HepG2 (cell line): ENCODE results near the gene SIRT7. TPM values are rescaled to one million over a fixed set of nuclear protein-coding genes. Genes with fewer than 3 reads are reported as not detected.

Source experiments
- ATM ChIP-seq: fragments of 450-650 bp; IDR thresholded peaks from 2 replicates; pipeline ENCODE4 v1.7.1; 2017; ENCODE audit warnings: mild to moderate bottlenecking, borderline replicate concordance
- CBX5 ChIP-seq: sonication (generic); formaldehyde crosslinking; IDR thresholded peaks from 2 replicates; pipeline ENCODE4 v1.4.0; 2020; ENCODE audit warnings: missing genetic modification reagents, borderline replicate concordance
- CEBPB ChIP-seq: IDR thresholded peaks from 2 replicates; pipeline ENCODE4 v1.6.1; 2011; ENCODE audit warnings: low read depth, low read length, improper control_type of control experiment, borderline replicate concordance
- ERF ChIP-seq: IDR thresholded peaks from 2 replicates; pipeline ENCODE4 v1.6.1; 2018; ENCODE audit warnings: missing biosample characterization, missing genetic modification reagents
- KDM3A ChIP-seq: IDR thresholded peaks from 2 replicates; pipeline ENCODE4 v1.6.1; 2018; ENCODE audit warnings: low read depth, missing compliant biosample characterization
- KDM5A ChIP-seq: fragments of 200-600 bp; sonication (generic); IDR thresholded peaks from 2 replicates; pipeline ENCODE4 v1.7.0; 2018; ENCODE audit warnings: antibody characterized with exemption, mild to moderate bottlenecking, low read length, borderline replicate concordance
- NFE2L2 ChIP-seq: fragments of 150-350 bp; IDR thresholded peaks from 2 replicates; pipeline ENCODE4 v1.6.1; 2014; ENCODE audit warnings: low read length
- PAX8 ChIP-seq: sonication (generic); formaldehyde crosslinking; IDR thresholded peaks from 2 replicates; pipeline ENCODE4 v1.8.0; 2022; ENCODE audit warnings: mild to moderate bottlenecking, missing genetic modification reagents, borderline replicate concordance
- XRCC5 ChIP-seq: fragments of 200-400 bp; formaldehyde crosslinking; optimal IDR thresholded peaks from 2 replicates; pipeline ENCODE3; 2017; ENCODE audit warnings: mild to moderate bottlenecking, low read length
- YEATS4 ChIP-seq: sonication (generic); formaldehyde crosslinking; IDR thresholded peaks from 2 replicates; pipeline ENCODE4 v1.4.0; 2020; ENCODE audit warnings: missing genetic modification reagents, borderline replicate concordance
- ZBTB1 ChIP-seq: sonication (generic); formaldehyde crosslinking; IDR thresholded peaks from 2 replicates; pipeline ENCODE4 v1.4.0; 2020; ENCODE audit warnings: missing genetic modification reagents, borderline replicate concordance
- ZNF235 ChIP-seq: sonication (generic); formaldehyde crosslinking; IDR thresholded peaks from 2 replicates; pipeline ENCODE4 v1.8.1; 2023; ENCODE audit warnings: mild to moderate bottlenecking, missing genetic modification reagents, borderline replicate concordance
- ZNF468 ChIP-seq: sonication (generic); formaldehyde crosslinking; IDR thresholded peaks from 2 replicates; pipeline ENCODE4 v1.8.0; 2022; ENCODE audit warnings: mild to moderate bottlenecking, moderate library complexity, missing genetic modification reagents
- ZNF709 ChIP-seq: sonication (generic); formaldehyde crosslinking; IDR thresholded peaks from 2 replicates; pipeline ENCODE4 v1.5.0; 2020; ENCODE audit warnings: mild to moderate bottlenecking, missing genetic modification reagents
- ZNF883 ChIP-seq: sonication (generic); formaldehyde crosslinking; IDR thresholded peaks from 2 replicates; pipeline ENCODE4 v1.5.1; 2020; ENCODE audit warnings: mild to moderate bottlenecking, missing genetic modification reagents; ENCODE audit errors: not compliant biosample characterization
- ZSCAN25 ChIP-seq: sonication (generic); formaldehyde crosslinking; IDR thresholded peaks from 2 replicates; pipeline ENCODE4 v1.8.0; 2022; ENCODE audit warnings: mild to moderate bottlenecking, missing genetic modification reagents
- polyA plus RNA-seq, 8 experiments: library from polyadenylated mRNA; depleted of rRNA in 3 of 8; stranded (reverse) in 7 of 8; unstranded in 1 of 8; fragments of >200 nt; fragmentation: Illumina TruSeq in 4 of 8; extraction: Trizol in 4 of 8; gene quantifications; 2 replicates each; pipeline versions ENCODE4 v1.2.1 to v1.2.3, GENCODE V29; 2011 to 2016; ENCODE audit warnings: low read depth in 4 of 8, missing spikeins in 1 of 8, mixed read lengths in 1 of 8; ENCODE audit not compliant: insufficient read depth in 1 of 8
- total RNA-seq, 5 experiments: library from RNA; depleted of rRNA; stranded (reverse); fragments of >200 nt; fragmentation: Illumina TruSeq; extraction: Trizol; gene quantifications; 2 replicates each; pipeline ENCODE4 v1.2.3, GENCODE V29; 2016; ENCODE audit warnings: low read depth in 1 of 5
- TF ChIP-seq, protein P1 (sequence below): IDR thresholded peaks from 2 replicates; pipeline ENCODE4 v1.6.1; 2016; ENCODE audit warnings: mild to moderate bottlenecking
- TF ChIP-seq, protein P2 (sequence below): sonication (generic); formaldehyde crosslinking; IDR thresholded peaks from 2 replicates; pipeline ENCODE4 v1.4.0; 2020; ENCODE audit warnings: mild to moderate bottlenecking, missing genetic modification reagents
- TF ChIP-seq, protein P3 (sequence below): sonication (generic); formaldehyde crosslinking; IDR thresholded peaks from 2 replicates; pipeline ENCODE4 v1.4.0; 2020; ENCODE audit warnings: mild to moderate bottlenecking, missing genetic modification reagents, borderline replicate concordance
- TF ChIP-seq, protein P4 (sequence below): sonication (generic); formaldehyde crosslinking; IDR thresholded peaks from 2 replicates; pipeline ENCODE4 v1.4.0; 2020; ENCODE audit warnings: missing genetic modification reagents, borderline replicate concordance

The SIRT7 gene
- total and polyA plus RNA-seq, 2 of the 13 experiments (the other 11 are each of a cell fraction or from before 2014, with no cell fraction given) = 8.3 to 24.8 TPM

DNA sequence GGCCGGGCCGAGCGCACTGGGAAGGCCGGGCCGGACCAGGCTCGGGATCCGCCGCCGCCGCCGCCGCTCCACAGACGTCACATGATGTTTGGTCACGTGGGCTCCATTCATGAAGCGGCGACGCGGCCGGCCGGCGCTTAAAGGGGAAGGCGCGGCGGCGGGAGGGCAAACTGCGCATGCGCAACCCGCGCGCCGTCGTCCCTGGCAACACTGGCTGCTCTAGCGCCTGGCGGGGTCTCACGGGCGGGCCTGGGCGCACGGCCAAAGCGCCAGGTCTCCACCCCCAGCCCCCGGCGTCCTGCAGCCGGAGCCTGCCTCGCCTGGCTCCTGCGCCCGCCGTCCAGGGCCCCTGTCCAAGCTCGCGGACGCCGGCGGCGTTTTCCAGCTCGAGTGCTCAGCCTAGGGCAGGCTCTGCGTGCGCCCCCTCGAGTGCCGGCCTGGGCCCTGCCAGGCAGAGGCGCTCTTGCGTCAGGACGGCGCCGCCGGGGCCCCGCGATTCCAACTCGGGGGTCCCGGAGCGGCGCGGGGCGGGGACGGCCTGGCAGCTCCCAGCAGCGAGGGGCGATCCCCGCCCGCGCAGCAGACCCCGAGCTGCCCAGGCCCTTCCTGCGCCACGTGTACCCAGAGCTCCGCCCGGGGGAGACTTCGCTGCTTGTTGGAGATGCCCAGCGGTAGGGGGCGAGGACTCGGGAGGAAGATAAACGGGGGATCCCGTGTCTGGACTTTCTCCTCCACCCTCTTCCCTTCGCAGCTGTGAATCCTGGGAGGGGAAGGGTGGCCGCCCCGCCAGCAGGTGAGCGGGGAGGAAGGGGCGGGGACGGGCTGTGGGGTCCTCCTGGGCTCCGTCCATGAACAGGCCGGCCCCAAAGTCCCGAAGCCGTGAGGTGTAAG is 9.9 kb upstream of the SIRT7 start, which contains the start of gene MAFG (continued):
- TF ChIP-seq ZBTB1 (CRISPR knock-in tag) = no peak
- TF ChIP-seq ZNF468 = 0 out of 2 replicates have a peak, but pooled peaks have one; percentile 92
- peak; percentile 94 for TF ChIP-seq ZNF235 (CRISPR knock-in tag)
- TF ChIP-seq KDM3A = 0 out of 2 replicates have a peak, but pooled peaks have one; percentile 38
- peak; percentile 90 for TF ChIP-seq ZNF883 (CRISPR knock-in tag)
- TF ChIP-seq YEATS4 (CRISPR knock-in tag) = peak; percentile 91; the same call in 1 of the 2 replicates
- TF ChIP-seq KDM5A = no peak; the same call in 1 of the 2 replicates
- peak; percentile 59; the same call in 1 of the 2 replicates for TF ChIP-seq ZNF709 (CRISPR knock-in tag)
- TF ChIP-seq, protein P1, sequence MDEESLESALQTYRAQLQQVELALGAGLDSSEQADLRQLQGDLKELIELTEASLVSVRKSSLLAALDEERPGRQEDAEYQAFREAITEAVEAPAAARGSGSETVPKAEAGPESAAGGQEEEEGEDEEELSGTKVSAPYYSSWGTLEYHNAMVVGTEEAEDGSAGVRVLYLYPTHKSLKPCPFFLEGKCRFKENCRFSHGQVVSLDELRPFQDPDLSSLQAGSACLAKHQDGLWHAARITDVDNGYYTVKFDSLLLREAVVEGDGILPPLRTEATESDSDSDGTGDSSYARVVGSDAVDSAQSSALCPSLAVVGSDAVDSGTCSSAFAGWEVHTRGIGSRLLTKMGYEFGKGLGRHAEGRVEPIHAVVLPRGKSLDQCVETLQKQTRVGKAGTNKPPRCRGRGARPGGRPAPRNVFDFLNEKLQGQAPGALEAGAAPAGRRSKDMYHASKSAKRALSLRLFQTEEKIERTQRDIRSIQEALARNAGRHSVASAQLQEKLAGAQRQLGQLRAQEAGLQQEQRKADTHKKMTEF (CRISPR knock-in tag) = 0 out of 2 replicates have a peak, but pooled peaks have one; percentile 31
- peak; percentile 19 for TF ChIP-seq XRCC5
- peak; percentile 20; the same call in 1 of the 2 replicates for TF ChIP-seq CEBPB
- TF ChIP-seq ATM = no peak
- TF ChIP-seq, protein P2, sequence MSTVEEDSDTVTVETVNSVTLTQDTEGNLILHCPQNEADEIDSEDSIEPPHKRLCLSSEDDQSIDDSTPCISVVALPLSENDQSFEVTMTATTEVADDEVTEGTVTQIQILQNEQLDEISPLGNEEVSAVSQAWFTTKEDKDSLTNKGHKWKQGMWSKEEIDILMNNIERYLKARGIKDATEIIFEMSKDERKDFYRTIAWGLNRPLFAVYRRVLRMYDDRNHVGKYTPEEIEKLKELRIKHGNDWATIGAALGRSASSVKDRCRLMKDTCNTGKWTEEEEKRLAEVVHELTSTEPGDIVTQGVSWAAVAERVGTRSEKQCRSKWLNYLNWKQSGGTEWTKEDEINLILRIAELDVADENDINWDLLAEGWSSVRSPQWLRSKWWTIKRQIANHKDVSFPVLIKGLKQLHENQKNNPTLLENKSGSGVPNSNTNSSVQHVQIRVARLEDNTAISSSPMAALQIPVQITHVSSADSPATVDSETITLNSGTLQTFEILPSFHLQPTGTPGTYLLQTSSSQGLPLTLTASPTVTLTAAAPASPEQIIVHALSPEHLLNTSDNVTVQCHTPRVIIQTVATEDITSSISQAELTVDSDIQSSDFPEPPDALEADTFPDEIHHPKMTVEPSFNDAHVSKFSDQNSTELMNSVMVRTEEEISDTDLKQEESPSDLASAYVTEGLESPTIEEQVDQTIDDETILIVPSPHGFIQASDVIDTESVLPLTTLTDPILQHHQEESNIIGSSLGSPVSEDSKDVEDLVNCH (CRISPR knock-in tag) = no peak
- TF ChIP-seq, protein P3, sequence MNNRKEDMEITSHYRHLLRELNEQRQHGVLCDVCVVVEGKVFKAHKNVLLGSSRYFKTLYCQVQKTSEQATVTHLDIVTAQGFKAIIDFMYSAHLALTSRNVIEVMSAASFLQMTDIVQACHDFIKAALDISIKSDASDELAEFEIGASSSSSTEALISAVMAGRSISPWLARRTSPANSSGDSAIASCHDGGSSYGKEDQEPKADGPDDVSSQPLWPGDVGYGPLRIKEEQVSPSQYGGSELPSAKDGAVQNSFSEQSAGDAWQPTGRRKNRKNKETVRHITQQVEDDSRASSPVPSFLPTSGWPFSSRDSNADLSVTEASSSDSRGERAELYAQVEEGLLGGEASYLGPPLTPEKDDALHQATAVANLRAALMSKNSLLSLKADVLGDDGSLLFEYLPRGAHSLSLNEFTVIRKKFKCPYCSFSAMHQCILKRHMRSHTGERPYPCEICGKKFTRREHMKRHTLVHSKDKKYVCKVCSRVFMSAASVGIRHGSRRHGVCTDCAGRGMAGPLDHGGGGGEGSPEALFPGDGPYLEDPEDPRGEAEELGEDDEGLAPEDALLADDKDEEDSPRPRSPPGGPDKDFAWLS (CRISPR knock-in tag) = peak; percentile 72
- TF ChIP-seq NFE2L2 = no peak
- TF ChIP-seq PAX8 (CRISPR knock-in tag) = peak; percentile 80; the same call in 1 of the 2 replicates
- TF ChIP-seq, protein P4, sequence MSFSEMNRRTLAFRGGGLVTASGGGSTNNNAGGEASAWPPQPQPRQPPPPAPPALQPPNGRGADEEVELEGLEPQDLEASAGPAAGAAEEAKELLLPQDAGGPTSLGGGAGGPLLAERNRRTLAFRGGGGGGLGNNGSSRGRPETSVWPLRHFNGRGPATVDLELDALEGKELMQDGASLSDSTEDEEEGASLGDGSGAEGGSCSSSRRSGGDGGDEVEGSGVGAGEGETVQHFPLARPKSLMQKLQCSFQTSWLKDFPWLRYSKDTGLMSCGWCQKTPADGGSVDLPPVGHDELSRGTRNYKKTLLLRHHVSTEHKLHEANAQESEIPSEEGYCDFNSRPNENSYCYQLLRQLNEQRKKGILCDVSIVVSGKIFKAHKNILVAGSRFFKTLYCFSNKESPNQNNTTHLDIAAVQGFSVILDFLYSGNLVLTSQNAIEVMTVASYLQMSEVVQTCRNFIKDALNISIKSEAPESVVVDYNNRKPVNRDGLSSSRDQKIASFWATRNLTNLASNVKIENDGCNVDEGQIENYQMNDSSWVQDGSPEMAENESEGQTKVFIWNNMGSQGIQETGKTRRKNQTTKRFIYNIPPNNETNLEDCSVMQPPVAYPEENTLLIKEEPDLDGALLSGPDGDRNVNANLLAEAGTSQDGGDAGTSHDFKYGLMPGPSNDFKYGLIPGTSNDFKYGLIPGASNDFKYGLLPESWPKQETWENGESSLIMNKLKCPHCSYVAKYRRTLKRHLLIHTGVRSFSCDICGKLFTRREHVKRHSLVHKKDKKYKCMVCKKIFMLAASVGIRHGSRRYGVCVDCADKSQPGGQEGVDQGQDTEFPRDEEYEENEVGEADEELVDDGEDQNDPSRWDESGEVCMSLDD (CRISPR knock-in tag) = peak; percentile 93
- peak; percentile 14; the same call in 1 of the 2 replicates for TF ChIP-seq CBX5 (CRISPR knock-in tag)
- TF ChIP-seq ZSCAN25 (CRISPR knock-in tag) = peak; percentile 64
- peak; percentile 56 for TF ChIP-seq ERF (CRISPR knock-in tag)
